GM18502 (cell line): ENCODE data around the gene PRKCE.

Source experiments
- ATAC-seq: cut with Tn5 transposase; IDR thresholded peaks from one replicate; pipeline ENCODE4 v1.9.1; 2021; ENCODE audit warnings: mild to moderate bottlenecking; ENCODE audit not compliant: unreplicated experiment, poor library complexity

PRKCE gene

GRCh38 chr2:45825001-45825651 lies 173.7 kb downstream of the PRKCE start:
- no peak for ATAC-seq

- no peak for ATAC-seq
These were observed 175.0 kb downstream of the PRKCE start for GRCh38 chr2:45826460-45826859.

GRCh38 chr2:45826884-45827635 lies 175.6 kb downstream of the PRKCE start:
- no peak for ATAC-seq

GRCh38 chr2:45830322-45830721 lies 178.8 kb downstream of the PRKCE start:
- no peak for ATAC-seq

- ATAC-seq: peak; percentile 38
These were observed 182.0 kb downstream of the PRKCE start for GRCh38 chr2:45833301-45833967.

- ATAC-seq: peak; percentile 81
These were observed 182.5 kb downstream of the PRKCE start for GRCh38 chr2:45833968-45834344.

- ATAC-seq: no peak
These were observed 182.9 kb downstream of the PRKCE start for GRCh38 chr2:45834372-45834771.

- no peak for ATAC-seq
These were observed 183.4 kb downstream of the PRKCE start for GRCh38 chr2:45834858-45835257.

GRCh38 chr2:45836316-45836715 lies 184.8 kb downstream of the PRKCE start:
- ATAC-seq: no peak

GRCh38 chr2:45836740-45837139 lies 185.3 kb downstream of the PRKCE start:
- no peak for ATAC-seq

GRCh38 chr2:45837812-45838341 lies 186.4 kb downstream of the PRKCE start:
- ATAC-seq: no peak

GRCh38 chr2:45839508-45840251 lies 188.2 kb downstream of the PRKCE start:
- ATAC-seq: no peak

- ATAC-seq: peak; percentile 30
These were observed 189.0 kb downstream of the PRKCE start for GRCh38 chr2:45840481-45840880.

GRCh38 chr2:45841752-45842407 lies 190.4 kb downstream of the PRKCE start:
- ATAC-seq: no peak

GRCh38 chr2:45843136-45843535 lies 191.7 kb downstream of the PRKCE start:
- ATAC-seq: peak; percentile 55

- ATAC-seq: no peak
These were observed 193.5 kb downstream of the PRKCE start for GRCh38 chr2:45844796-45845457.

- ATAC-seq: no peak
These were observed 194.1 kb downstream of the PRKCE start for GRCh38 chr2:45845566-45845965.

- ATAC-seq: no peak
These were observed 198.2 kb downstream of the PRKCE start for GRCh38 chr2:45849491-45850283.

- ATAC-seq: no peak
These were observed 199.1 kb downstream of the PRKCE start for GRCh38 chr2:45850558-45850957.
